GM21360 (cell line): ENCODE measurements around the gene FRRS1L.

Experiments
- ATAC-seq: cut with Tn5 transposase; IDR thresholded peaks from one replicate; pipeline ENCODE4 v1.9.1; 2021; ENCODE audit warnings: mild to moderate bottlenecking, moderate library complexity; ENCODE audit not compliant: unreplicated experiment

Gene FRRS1L

GRCh38 chr9:109110329-109111021, 56.6 kb downstream of the FRRS1L start:
- peak; percentile 80 for ATAC-seq

DNA sequence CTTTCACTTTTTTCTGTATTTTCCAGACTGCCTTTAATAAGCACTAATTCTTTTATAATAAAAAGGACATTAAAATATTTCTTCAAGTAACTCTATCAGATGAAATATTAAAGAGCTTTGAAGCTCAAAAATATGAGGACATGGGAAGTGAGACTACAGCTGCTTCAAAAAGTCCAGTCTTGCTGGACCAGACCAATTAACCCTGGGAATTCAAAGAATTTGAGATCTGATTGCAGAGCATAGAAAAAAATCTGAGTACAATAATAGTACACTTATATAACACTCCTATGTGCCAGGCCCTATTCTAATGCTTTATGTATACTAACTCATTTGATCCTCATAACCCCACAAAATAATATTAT, 57.1 kb downstream of the FRRS1L start:
- ATAC-seq: no peak

GRCh38 chr9:109108318-109108717, 58.7 kb downstream of the FRRS1L start:
- ATAC-seq: no peak

GRCh38 chr9:109107402-109108240, 59.4 kb downstream of the FRRS1L start:
- no peak for ATAC-seq

DNA sequence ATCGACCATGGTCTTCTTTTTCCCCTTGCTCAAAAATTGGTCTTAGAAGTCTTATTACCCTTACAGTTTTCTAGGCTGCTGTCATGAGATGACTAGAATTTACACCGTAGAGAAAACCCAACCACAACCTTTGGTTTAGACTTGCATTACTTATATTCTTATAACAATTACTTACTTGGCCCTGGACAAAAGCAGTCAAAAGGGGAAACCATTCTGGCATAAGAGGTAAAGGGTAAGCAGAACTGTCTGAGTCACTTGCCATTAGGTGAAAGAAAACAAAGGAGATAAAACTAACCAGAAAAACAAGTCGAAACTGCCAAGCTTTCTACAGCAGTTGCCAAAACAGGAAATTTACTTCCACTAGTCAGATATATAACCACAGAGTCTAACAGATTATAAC, 65.2 kb downstream of the FRRS1L start:
- ATAC-seq: peak; percentile 75

DNA sequence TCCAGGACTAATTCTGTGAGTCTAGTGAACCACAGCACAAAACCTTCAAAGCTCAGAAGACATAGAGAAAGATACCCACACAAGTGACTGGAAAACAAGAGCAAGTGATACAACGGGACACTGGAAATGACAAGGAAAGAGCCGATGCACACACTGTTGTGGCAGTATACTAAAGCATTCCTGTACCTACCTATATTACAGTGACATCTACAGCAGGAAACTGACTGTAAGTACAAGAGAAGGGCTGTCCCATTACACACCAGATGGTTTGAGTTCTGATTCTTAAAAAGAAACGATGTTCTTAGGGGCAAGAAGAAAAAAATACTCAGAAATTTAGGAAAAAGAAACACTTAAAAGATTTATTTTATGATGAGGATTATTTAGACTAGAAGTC, 65.8 kb downstream of the FRRS1L start:
- ATAC-seq: no peak

DNA sequence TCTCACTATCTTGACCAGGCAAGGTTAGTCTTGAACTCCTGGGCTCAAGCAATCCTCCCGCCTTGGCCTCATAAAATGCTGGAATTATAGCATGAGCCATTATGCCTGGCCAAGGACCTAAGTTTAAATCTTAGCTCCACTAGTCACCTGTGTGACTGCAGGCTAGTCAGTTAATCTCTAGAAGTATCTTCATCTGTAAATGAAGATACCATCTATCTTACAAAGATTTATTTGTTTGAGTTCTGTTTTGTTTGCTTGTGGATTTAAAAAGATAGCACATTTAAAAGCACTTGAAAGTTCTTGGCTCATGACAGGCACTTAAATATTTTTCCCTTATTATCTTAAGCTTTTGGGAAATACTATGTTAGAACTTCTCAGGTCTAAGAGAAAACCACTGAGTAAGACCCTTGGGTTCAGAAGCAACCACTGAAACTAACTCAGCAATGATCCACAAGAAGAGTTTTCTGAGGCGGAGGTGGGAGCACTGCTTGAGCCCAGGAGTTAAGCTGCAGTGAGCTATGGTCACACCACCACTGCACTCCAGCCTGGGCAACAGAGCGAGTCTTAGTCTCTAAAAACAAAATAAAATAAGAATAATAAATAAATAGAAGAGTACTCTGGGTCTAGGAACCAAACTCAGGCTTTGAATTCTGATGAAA, 66.4 kb downstream of the FRRS1L start:
- no peak for ATAC-seq

DNA sequence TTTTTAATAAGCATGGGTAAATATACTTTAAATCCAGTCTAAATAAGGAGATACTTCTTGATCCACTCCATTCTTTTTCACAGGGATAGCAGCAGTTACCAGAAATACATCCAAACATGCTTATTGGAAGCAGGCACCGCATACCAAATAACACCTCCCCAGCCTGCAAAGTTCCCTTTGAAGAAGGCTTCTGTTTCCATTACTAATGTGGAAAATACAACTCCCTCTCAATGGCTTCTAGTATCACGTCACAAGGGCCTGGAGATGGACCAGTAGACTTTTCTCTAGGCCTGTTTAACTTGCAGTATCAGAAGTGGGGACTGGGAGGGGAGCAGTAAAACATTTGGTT, 68.1 kb downstream of the FRRS1L start:
- ATAC-seq: no peak

DNA sequence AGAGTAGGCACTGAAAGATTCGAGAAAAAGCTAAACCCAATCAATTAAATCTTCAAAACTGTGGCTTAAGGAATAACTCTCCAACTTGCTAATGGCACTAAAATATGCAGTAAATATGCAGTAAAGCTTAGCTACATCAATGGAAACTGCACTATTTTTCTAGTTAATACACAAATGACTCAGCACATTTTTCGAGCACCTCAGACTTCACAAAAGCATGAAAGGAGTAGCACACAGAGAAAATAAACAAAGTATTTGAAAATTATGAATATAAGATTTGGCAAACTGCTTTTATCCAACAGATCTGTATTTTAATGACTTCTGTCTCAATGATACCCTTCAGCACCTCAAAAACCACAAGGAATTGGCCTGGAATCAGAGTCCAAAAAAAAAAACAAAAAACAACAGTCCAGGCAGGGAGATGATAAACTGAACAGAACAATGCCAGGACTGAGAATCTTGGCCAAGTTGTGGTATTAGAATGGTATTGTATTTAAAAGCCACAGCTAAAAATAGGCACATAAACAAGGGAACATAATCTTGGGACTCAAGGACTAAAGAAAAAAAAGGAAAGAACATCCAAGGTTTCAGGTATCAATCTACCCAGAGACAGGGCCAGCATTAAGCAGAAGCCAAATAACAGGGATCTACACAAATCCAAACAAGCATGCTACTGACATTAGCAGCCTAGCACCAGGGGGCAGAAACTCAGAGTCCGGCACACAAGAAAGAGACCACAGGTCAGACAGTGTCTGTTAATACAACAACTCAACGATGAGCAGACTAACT, 68.7 kb downstream of the FRRS1L start:
- no peak for ATAC-seq

GRCh38 chr9:109097146-109097545, 69.9 kb downstream of the FRRS1L start:
- ATAC-seq: no peak

GRCh38 chr9:109095321-109095720, 71.7 kb downstream of the FRRS1L start:
- ATAC-seq: no peak

DNA sequence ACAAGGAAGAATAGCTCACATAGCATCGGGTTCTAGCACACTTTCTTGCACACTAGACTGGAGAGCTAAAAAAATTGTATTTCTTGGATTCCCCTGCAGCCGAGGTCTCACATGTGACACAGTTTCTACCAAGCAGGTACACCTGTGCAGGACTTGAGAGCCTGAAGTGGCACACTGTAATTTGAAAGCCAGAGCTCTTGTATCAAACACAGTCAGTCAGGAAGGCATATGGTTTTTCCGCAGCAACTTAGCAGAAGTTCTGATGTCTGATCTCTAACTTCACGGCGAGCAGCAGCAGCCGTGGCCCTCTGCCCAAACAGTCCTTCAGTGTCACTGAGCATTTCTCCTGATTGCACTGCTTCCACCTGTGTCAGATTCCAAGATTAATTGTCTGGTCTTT, 72.8 kb downstream of the FRRS1L start:
- ATAC-seq: no peak

GRCh38 chr9:109092587-109092986, 74.5 kb downstream of the FRRS1L start:
- no peak for ATAC-seq

DNA sequence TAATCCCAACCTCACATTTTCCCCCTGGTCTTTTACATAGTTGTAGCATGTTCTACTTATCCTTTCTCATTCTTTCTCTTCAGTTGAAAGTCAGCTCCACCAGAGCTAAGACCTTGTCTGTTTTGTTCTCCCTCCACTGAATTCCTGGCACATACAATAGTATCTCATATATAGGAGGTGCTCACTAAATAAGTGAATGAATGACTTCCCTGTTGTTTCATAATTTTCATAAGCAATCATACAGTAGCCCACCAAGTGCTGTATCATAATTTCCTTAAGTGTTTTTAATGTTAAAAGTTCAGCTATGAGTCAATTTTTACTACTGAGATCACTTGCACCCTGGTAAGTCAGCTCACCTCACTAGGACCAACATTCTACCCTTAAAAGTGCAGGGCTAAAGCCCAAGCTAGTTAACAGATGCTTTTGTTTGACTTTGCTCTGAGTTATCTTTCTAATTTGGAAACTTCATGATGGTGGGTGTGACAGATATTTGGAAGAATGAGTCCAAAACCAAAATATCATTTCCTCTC, 74.9 kb downstream of the FRRS1L start:
- no peak for ATAC-seq

DNA sequence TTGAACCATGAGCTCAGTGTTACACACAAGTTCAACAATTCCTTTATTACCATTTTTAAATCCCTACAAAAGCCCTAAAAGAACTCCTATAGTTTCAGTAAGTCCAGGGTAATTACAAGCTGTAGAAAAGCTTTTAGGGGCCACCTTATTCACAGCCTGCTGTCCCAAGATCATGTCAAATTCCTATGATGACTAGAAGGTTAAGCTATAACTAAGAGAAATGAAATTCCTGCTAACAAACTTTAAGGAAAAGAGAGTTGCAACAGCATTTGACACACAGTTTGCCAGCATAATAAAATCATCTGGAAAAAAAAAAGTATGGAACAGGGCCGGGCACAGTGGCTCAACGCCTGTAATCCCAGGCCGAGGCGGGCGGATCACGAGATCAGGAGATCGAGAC, 78.8 kb downstream of the FRRS1L start:
- no peak for ATAC-seq

- ATAC-seq: no peak
Measured at GRCh38 chr9:109087795-109088194, 79.3 kb downstream of the FRRS1L start.

GRCh38 chr9:109086221-109086620, 80.8 kb downstream of the FRRS1L start:
- ATAC-seq: peak; percentile 97

DNA sequence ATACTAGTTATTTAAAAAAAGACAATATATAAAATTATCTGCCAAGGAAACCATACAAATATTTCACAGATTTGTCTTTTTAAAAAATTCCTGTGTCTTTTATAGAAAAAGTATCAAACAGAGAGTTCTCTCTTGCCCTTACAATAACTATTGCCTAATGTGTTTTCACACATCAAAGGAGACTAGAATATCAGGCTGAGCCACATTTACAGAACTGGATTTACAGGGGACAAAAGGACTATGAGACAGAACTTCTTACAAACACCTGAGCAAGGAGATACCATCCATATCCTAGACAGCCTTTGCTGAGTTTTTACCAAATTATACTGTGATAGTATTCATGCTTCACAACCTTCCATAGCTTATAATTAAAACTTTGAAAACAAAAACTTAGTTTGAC, 81.5 kb downstream of the FRRS1L start:
- no peak for ATAC-seq

DNA sequence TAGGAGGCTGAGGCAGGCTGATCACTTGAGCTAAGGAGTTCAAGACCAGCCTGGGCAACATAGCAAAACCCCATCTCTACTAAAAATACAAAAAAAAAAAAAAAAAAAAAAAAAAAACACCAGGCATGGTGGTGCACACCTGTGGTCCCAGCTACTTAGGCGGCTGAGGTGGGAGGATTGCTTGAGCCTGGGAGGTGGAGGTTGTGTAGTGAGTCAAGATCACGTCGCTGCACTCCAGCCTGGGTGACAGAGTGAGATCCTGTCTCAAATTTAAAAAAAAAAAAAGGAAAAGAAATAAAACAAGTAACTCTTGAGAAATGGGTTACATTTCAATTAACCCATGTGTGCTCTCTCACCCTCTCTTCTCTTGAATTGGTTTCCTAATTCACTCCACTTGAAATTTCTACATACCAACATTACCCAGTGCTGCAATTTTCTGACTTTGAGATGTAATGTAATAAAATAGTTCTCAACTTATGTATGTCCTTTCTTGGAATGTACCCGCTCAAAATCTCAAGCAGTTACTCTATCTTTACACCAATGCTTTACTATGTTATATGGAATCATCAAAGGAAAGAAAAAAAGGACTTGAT, 83.1 kb downstream of the FRRS1L start:
- no peak for ATAC-seq

DNA sequence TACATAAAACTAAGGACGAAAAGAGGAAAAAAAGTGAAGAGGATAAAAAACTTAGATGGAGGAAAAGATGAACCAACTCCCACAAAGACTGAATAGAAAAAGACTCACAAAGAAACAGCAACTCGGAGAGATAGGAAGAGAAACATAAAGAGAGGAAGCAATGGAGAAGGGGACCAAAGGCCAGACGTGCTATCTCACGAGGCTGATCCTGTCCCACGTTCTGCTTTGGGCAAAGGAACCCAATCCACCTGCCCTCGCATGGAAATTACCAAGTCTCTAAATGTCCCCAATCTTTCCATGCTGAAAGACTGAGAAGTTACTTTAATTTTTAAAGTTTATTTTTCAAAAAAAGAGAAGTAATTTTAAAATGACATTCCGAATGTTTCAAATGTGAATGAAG, 83.9 kb downstream of the FRRS1L start:
- ATAC-seq: no peak
